Measurements from ENCODE around the gene JMJD4.

The JMJD4 gene

GRCh38 chr1:227749225-227749624, 14.1 kb upstream of the JMJD4 start:
- DNase-seq: no peak

GRCh38 chr1:227748496-227749182, 13.5 kb upstream of the JMJD4 start:
- DNase-seq: no peak

- DNase-seq: no peak
These were observed 12.9 kb upstream of the JMJD4 start for GRCh38 chr1:227747948-227748495.

GRCh38 chr1:227747382-227747781, 12.3 kb upstream of the JMJD4 start:
- DNase-seq: no peak

- DNase-seq: no peak
These were observed 11.6 kb upstream of the JMJD4 start for GRCh38 chr1:227746676-227747075.

GRCh38 chr1:227745568-227746265, 10.6 kb upstream of the JMJD4 start:
- no peak for DNase-seq

GRCh38 chr1:227744668-227745067, 9.6 kb upstream of the JMJD4 start:
- no peak for DNase-seq

GRCh38 chr1:227742738-227743715, 7.9 kb upstream of the JMJD4 start:
- no peak for DNase-seq

- no peak for DNase-seq
These were observed 6.2 kb upstream of the JMJD4 start for GRCh38 chr1:227741166-227741870.

- DNase-seq: no peak
These were observed 5.4 kb upstream of the JMJD4 start for GRCh38 chr1:227740401-227740960.

- no peak for DNase-seq
These were observed 4.5 kb upstream of the JMJD4 start for GRCh38 chr1:227739636-227740035.

- DNase-seq: no peak
These were observed 3.7 kb upstream of the JMJD4 start for GRCh38 chr1:227738820-227739219.

GRCh38 chr1:227736814-227737432, 1.8 kb upstream of the JMJD4 start:
- no peak for DNase-seq

GRCh38 chr1:227735539-227736285, 610 bp upstream of the JMJD4 start:
- DNase-seq: no peak

GRCh38 chr1:227734546-227734855, 601 bp downstream of the JMJD4 start:
- DNase-seq: no peak

- DNase-seq: no peak
These were observed 1.2 kb downstream of the JMJD4 start for GRCh38 chr1:227733751-227734545.

GRCh38 chr1:227733309-227733705, 1.8 kb downstream of the JMJD4 start:
- DNase-seq: no peak

GRCh38 chr1:227732586-227733308, 2.4 kb downstream of the JMJD4 start:
- DNase-seq: no peak

All from CD4-positive, alpha-beta T cell treated with Interleukin-6 for 4 hours (primary cell).